GM19193 (cell line): ENCODE results near the gene NLK.

Experiments used
- POLR2A ChIP-seq: IDR thresholded peaks from 4 replicates; pipeline ENCODE4 v1.6.1; 2011; ENCODE audit not compliant: insufficient read depth, insufficient read length; ENCODE audit errors: extremely low read depth

NLK gene

GRCh38 chr17:28117304-28117703, 74.8 kb downstream of the NLK start:
- TF ChIP-seq POLR2A = no peak

- TF ChIP-seq POLR2A = no peak
Observed at GRCh38 chr17:28118362-28118761, 75.9 kb downstream of the NLK start.

- TF ChIP-seq POLR2A = no peak
Observed at GRCh38 chr17:28119046-28119445, 76.6 kb downstream of the NLK start.

- no peak for TF ChIP-seq POLR2A
Observed at GRCh38 chr17:28119560-28119959, 77.1 kb downstream of the NLK start.

- no peak for TF ChIP-seq POLR2A
Observed at GRCh38 chr17:28120766-28121165, 78.3 kb downstream of the NLK start.

GRCh38 chr17:28124962-28125361, 82.5 kb downstream of the NLK start:
- no peak for TF ChIP-seq POLR2A

GRCh38 chr17:28125526-28126378, 83.3 kb downstream of the NLK start:
- no peak for TF ChIP-seq POLR2A

- TF ChIP-seq POLR2A = no peak
Observed at GRCh38 chr17:28127196-28127595, 84.7 kb downstream of the NLK start.

GRCh38 chr17:28128779-28129178, 86.3 kb downstream of the NLK start:
- no peak for TF ChIP-seq POLR2A

- no peak for TF ChIP-seq POLR2A
Observed at GRCh38 chr17:28130472-28130871, 88.0 kb downstream of the NLK start.

- no peak for TF ChIP-seq POLR2A
Observed at GRCh38 chr17:28131599-28131998, 89.1 kb downstream of the NLK start.

- TF ChIP-seq POLR2A = no peak
Observed at GRCh38 chr17:28133562-28133970, 91.1 kb downstream of the NLK start.

- no peak for TF ChIP-seq POLR2A
Observed at GRCh38 chr17:28136923-28137322, 94.4 kb downstream of the NLK start.

GRCh38 chr17:28139822-28140221, 97.3 kb downstream of the NLK start:
- TF ChIP-seq POLR2A = no peak

- no peak for TF ChIP-seq POLR2A
Observed at GRCh38 chr17:28141313-28141712, 98.8 kb downstream of the NLK start.

- TF ChIP-seq POLR2A = no peak
Observed at GRCh38 chr17:28141773-28142172, 99.3 kb downstream of the NLK start.
